Calu3 (cell line): ENCODE data around the gene KIF21B. TPM values are rescaled to one million over a fixed set of nuclear protein-coding genes. Genes with fewer than 3 reads are reported as not detected.

Experiments
- BruUV-seq: library from RNA; stranded (reverse); fragments of 400-500 nt; replicated peaks from 2 replicates; lab custom pipeline; 2021; lab: Mats Ljungman, UMichigan
- CTCF ChIA-PET: fragments of 300-600 bp; sonication (Branson Sonifier 250); formaldehyde crosslinking; loops from one replicate; lab custom pipeline; 2022; ENCODE audit warnings: antibody characterized with exemption; lab: Charles Lee
- DNase-seq: peaks from one replicate; pipeline ENCODE4 v3.0.0; 2022
- H3K27ac Mint-ChIP-seq: one replicate; pipeline ENCODE4 v1.8.0; 2022; ENCODE audit warnings: mixed read lengths; ENCODE audit not compliant: unreplicated experiment
- H3K27me3 Mint-ChIP-seq: one replicate; pipeline ENCODE4 v1.8.0; 2022; ENCODE audit warnings: mixed read lengths; ENCODE audit not compliant: unreplicated experiment
- H3K36me3 Mint-ChIP-seq: one replicate; pipeline ENCODE4 v1.8.0; 2022; ENCODE audit warnings: mild to moderate bottlenecking, moderate library complexity, mixed read lengths; ENCODE audit not compliant: insufficient read depth, unreplicated experiment
- H3K4me1 Mint-ChIP-seq: one replicate; pipeline ENCODE4 v1.8.0; 2022; ENCODE audit warnings: mild to moderate bottlenecking, low read depth, mixed read lengths; ENCODE audit not compliant: unreplicated experiment
- H3K4me3 Mint-ChIP-seq: one replicate; pipeline ENCODE4 v1.8.0; 2022; ENCODE audit warnings: mild to moderate bottlenecking, low read depth, moderate library complexity, mixed read lengths; ENCODE audit not compliant: unreplicated experiment
- H3K9me3 Mint-ChIP-seq: one replicate; pipeline ENCODE4 v1.8.0; 2022; ENCODE audit warnings: low read depth, mixed read lengths; ENCODE audit not compliant: unreplicated experiment
- intact Hi-C: fragments of 100-400 bp; cut with micrococcal nuclease; formaldehyde crosslinking; loops from one replicate; pipeline ENCODE4 v1.10.0; 2022; ENCODE audit not compliant: unreplicated experiment
- total RNA-seq: library from RNA; stranded (reverse); gene quantifications from 2 replicates; pipeline ENCODE4 v1.2.3, GENCODE V29; 2022
- TF ChIP-seq, protein P1 (sequence below): fragments of 200-600 bp; IDR thresholded peaks from one replicate; pipeline ENCODE4 v1.8.0; 2022; ENCODE audit warnings: antibody characterized with exemption; ENCODE audit not compliant: unreplicated experiment

KIF21B gene
- total RNA-seq, 1 experiment from 2014 or later = 6.7 TPM

- DNase-seq = no peak
- intact Hi-C loops = no loop called here
- H3K36me3 Mint-ChIP-seq = peaks cover 16% of the 10 kb centered on the region
- TF ChIP-seq, protein P1, sequence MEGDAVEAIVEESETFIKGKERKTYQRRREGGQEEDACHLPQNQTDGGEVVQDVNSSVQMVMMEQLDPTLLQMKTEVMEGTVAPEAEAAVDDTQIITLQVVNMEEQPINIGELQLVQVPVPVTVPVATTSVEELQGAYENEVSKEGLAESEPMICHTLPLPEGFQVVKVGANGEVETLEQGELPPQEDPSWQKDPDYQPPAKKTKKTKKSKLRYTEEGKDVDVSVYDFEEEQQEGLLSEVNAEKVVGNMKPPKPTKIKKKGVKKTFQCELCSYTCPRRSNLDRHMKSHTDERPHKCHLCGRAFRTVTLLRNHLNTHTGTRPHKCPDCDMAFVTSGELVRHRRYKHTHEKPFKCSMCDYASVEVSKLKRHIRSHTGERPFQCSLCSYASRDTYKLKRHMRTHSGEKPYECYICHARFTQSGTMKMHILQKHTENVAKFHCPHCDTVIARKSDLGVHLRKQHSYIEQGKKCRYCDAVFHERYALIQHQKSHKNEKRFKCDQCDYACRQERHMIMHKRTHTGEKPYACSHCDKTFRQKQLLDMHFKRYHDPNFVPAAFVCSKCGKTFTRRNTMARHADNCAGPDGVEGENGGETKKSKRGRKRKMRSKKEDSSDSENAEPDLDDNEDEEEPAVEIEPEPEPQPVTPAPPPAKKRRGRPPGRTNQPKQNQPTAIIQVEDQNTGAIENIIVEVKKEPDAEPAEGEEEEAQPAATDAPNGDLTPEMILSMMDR = no peak
- peaks cover 49% of the 10 kb centered on the region for H3K4me1 Mint-ChIP-seq
- no peaks in the 10 kb centered on the region for H3K9me3 Mint-ChIP-seq
- no TSS peak for BruUV-seq
- no peaks in the 10 kb centered on the region for H3K27me3 Mint-ChIP-seq
- H3K27ac Mint-ChIP-seq = no peak overlapping the region
- CTCF ChIA-PET = interaction anchor here (1.5 to 1.9 kb wide), 2 partner anchors 10 kb away, joined by 4 to 7 read pairs; no protein-coding TSS in a partner anchor
- no peak overlapping the region for H3K4me3 Mint-ChIP-seq
Observed at GRCh38 chr1:201015551-201016091, 7.9 kb downstream of the KIF21B start.

DNA sequence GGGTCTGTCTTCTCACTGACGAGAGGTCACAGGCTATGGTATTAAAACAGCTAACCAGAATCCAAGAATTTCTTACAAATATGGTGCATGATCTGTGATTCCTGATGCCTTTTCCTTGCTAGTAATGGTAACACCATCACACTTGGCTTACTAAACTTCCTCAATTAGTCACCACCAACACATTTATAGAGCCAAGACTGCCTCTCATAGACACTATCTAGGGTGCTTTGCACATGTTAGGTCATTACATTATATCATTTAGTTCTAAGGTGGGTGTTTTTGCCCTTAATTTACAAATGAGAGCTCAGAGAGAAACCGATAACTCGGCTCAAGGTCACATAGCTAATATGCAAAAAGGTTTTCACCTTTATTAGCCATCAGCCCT is 8.7 kb downstream of the KIF21B start:
- Mint-ChIP-seq H3K4me3 (no peak overlapping the region), H3K4me1 (peaks cover 41% of the 10 kb centered on the region), H3K9me3 (no peaks in the 10 kb centered on the region), H3K27ac (no peak overlapping the region), H3K27me3 (no peaks in the 10 kb centered on the region), H3K36me3 (peaks cover 11% of the 10 kb centered on the region)
- CTCF ChIA-PET = interaction anchor here (1.5 to 1.9 kb wide), 2 partner anchors 9 to 11 kb away, joined by 4 to 7 read pairs; no protein-coding TSS in a partner anchor
- DNase-seq = no peak
- BruUV-seq = no TSS peak
- intact Hi-C loops = no loop called here
- TF ChIP-seq, protein P1 = no peak

DNA sequence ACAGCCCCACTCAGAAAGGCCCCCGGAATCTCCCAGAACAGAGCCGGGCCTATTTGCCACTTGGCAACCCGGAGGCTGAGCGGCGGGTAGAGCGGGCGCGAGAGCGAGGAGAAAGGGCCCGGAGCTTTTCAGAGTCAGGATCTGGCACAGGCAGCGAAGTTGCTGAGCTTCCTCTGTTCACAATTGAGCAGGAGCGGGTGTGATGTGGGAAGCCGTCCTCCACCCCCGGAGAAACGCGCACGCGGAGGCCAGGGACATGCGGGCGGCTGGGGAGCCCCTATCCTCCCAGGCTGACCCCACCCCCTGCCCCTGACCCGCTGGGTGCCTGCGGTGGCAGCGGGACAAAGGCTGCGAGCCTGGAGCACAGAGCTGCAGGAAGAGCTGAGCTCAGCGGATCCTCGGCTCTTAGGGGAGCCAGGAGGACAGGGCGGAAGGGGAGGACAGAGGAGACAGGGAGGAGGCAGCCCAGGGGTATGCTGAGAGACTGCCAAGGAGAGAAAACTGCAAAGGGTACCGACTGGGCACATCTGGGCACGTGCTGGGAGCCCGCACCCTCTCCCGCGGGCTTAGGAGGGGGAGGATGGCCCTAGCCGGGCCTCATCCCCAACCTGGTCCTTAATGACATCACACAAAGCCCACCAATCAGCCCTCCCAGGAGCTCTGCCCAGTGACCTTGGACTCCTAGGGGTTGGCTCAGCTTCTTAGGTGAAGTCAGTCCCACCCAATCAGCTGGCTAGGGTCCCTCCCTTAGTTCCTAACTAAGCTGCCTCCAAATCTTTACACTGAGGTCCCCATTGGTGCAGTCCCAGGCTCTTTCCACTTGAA is 9.3 kb downstream of the KIF21B start:
- BruUV-seq = no TSS peak
- no peak overlapping the region for H3K27ac Mint-ChIP-seq
- no peak for DNase-seq

DNA sequence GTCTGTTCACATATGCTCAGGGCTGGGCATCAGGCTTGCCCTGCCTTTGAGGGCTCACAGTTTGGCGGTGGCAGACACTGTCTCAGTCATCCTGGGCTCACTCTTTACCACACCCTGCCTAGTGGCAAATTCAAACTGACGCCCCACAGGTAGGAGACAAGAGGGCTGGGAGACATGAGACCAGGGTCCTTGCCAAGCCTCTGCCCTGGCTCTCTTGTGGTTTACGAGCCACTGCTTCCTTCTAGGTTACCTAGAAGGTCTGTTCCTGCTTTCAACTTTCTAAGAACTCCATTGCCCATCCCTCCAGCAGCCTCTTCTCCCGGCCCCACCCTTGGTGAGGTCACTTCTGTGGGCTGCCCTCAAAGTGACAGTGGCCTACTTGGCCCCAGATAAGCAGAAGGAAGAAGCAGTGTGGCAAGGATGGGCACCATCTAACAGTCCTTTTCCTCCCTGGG is 10.5 kb downstream of the KIF21B start:
- no peak overlapping the region for H3K4me3 Mint-ChIP-seq
- no peaks in the 10 kb centered on the region for H3K27me3 Mint-ChIP-seq
- H3K27ac Mint-ChIP-seq = no peak overlapping the region
- intact Hi-C loops = no loop called here
- TF ChIP-seq, protein P1 = no peak
- no TSS peak for BruUV-seq
- peaks cover 5% of the 10 kb centered on the region for H3K36me3 Mint-ChIP-seq
- no peak for DNase-seq
- H3K4me1 Mint-ChIP-seq = peaks cover 26% of the 10 kb centered on the region
- CTCF ChIA-PET = interaction anchor here (0.6 kb wide), 1 partner anchor 388 kb away, joined by 3 read pairs; no protein-coding TSS in a partner anchor
- H3K9me3 Mint-ChIP-seq = no peaks in the 10 kb centered on the region

More for the DNA sequence above, 9.3 kb downstream of the KIF21B start:
- CTCF ChIA-PET = interaction anchor here (1.5 to 1.9 kb wide), 2 partner anchors 8 to 12 kb away, joined by 4 to 7 read pairs; no protein-coding TSS in a partner anchor
- H3K36me3 Mint-ChIP-seq = peaks cover 7% of the 10 kb centered on the region
- no peak overlapping the region for H3K4me3 Mint-ChIP-seq
- no peaks in the 10 kb centered on the region for H3K27me3 Mint-ChIP-seq
- H3K4me1 Mint-ChIP-seq = peaks cover 35% of the 10 kb centered on the region
- no peaks in the 10 kb centered on the region for H3K9me3 Mint-ChIP-seq
- intact Hi-C loops = no loop called here
- TF ChIP-seq, protein P1 = no peak
